Right forelimb (tissue), 1 donor: ENCODE results near the gene SURF4.

ENCODE experiments used
- DNase-seq: peaks from one replicate; pipeline ENCODE4 v3.0.0-alpha.2; 2018

Gene SURF4

GRCh38 chr9:133372144-133372543 is 3.7 kb downstream of the SURF4 start:
- no peak for DNase-seq

GRCh38 chr9:133371261-133371711 is 4.6 kb downstream of the SURF4 start:
- DNase-seq: no peak

- no peak for DNase-seq
Measured at GRCh38 chr9:133370685-133371084, 5.2 kb downstream of the SURF4 start.

GRCh38 chr9:133369933-133370332 is 5.9 kb downstream of the SURF4 start:
- DNase-seq: no peak

GRCh38 chr9:133369422-133369821 is 6.4 kb downstream of the SURF4 start:
- no peak for DNase-seq

DNA sequence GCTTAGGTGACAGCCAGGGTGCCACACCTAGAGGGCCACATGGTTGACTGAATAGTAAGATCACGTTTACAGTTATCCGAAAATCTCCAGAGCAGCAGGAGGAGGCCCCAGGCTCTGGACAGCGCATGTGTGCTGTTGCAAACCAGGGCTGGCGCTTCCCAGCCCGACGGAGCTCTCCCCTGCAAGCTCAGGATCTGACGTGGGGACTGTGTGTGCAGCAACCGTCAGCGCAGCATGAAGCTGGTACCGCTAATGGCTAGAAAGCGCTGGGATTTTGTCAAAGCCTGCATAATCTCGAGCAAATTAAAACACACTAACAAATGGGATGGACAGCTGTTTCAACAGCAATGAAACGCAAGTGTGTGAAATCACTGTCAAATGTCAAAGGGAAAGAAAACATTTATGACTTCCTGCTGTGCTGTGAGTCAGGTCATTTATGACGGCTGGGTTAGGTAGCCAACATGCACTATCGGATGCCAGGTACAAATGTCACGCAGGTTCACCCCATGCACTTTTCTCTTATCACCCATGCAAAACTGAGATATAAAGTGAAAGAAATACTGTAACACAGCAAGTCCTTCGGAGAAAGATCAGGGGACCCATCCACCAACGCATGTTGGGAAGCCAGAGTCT is 7.5 kb downstream of the SURF4 start:
- DNase-seq: no peak

GRCh38 chr9:133367778-133368177 is 8.1 kb downstream of the SURF4 start:
- DNase-seq: no peak

- DNase-seq: no peak
Measured at GRCh38 chr9:133367221-133367620, 8.6 kb downstream of the SURF4 start.

DNA sequence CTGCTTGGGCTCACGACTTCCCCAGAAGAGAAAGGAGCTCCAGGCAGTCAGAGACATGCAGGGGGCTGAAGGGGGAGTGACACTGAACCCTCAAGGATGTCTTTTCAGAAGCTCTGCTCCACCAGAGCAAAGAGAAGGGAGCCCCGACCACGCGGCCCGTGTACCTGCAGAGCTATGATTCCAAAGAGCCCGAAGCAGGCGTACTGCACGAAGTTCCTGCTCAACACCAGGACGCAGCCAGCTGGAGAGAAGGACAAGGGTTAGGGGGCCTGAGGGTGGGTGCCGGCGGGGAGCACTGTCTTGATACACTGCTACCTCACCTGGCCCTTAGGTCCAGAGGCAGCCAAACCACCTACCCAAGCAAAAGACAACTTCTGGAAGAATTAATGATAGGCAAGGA is 9.4 kb downstream of the SURF4 start:
- DNase-seq: no peak

GRCh38 chr9:133362359-133363044 is 13.4 kb downstream of the SURF4 start:
- no peak for DNase-seq

GRCh38 chr9:133361507-133362092 is 14.3 kb downstream of the SURF4 start:
- no peak for DNase-seq

GRCh38 chr9:133360400-133361393 is 15.2 kb downstream of the SURF4 start:
- DNase-seq: no peak

- no peak for DNase-seq
Measured at GRCh38 chr9:133359399-133360175, 16.3 kb downstream of the SURF4 start.

DNA sequence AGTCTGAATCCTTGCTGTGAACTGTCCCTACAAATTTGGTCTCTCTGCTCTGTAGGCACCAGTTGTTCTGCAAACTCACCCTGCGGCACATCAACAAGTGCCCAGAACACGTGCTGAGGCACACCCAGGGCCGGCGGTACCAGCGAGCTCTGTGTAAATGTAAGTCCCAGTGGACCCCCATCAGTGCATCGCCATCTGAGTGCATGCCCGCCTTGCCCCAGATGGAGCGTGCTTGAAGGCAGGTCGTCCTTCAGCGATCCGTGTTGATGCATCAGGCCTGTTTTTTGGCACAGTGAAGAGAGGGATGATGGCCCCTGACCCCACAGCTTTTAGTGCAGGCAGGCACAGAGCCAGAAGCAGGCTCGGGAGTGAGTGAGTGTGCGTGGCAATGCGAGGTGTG is 18.2 kb downstream of the SURF4 start:
- no peak for DNase-seq

- DNase-seq: peak; percentile 90
Measured at GRCh38 chr9:133356391-133357091, 19.3 kb downstream of the SURF4 start, which contains the start of the genes SURF1 and SURF2. SURF1 (minus strand) TSS chr9:133356487; CDS start chr9:133356453, 34 bp downstream. SURF2 (plus strand) TSS chr9:133356550; CDS start chr9:133356593, 43 bp downstream.

DNA sequence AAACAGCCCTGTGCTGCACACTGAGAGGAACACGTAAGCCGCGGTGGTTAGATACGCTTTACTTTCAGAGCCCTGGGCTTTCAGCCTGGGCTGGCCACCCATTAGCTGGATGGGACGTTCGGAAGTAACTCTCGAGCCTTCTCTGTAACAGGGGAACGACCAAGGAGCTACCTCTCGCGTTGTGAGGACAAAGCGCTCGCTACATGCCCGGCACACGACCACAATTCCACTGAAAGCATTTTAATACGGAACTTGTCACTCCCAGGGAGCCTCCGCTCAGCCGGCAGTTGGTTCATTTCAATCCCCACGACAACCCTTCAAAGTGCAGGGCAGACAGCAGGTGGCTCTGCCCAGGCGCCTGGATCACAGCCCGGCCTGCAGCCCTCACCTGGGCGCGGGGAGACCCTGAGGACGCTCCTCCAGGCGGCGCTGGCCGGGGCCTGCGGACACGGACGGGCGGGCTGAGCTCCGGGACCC is 19.9 kb downstream of the SURF4 start:
- DNase-seq: no peak

GRCh38 chr9:133354766-133355165 is 21.1 kb downstream of the SURF4 start:
- no peak for DNase-seq

- DNase-seq: no peak
Measured at GRCh38 chr9:133353548-133353947, 22.3 kb downstream of the SURF4 start.

- no peak for DNase-seq
Measured at GRCh38 chr9:133352635-133353340, 23.1 kb downstream of the SURF4 start.

GRCh38 chr9:133351908-133352634 is 23.8 kb downstream of the SURF4 start:
- no peak for DNase-seq
